Transverse colon (tissue), 4 donors: Measurements from ENCODE around the gene BOC. TPM values are rescaled to one million over a fixed set of nuclear protein-coding genes. Genes with fewer than 3 reads are reported as not detected.

Experiments
- DNase-seq: peaks from one replicate; pipeline ENCODE4 v3.0.0-alpha.2; 2019
- H3K27ac ChIP-seq, 4 donors: fragments of 200-600 bp; sonication (generic); 2 replicates each; pipeline ENCODE4 v1.5.1; 2016 to 2018; ENCODE audit warnings: inconsistent platforms in 4 of 4
- H3K27me3 ChIP-seq: fragments of 200-600 bp; sonication (generic); 2 replicates; pipeline ENCODE4 v1.5.1; 2017; ENCODE audit warnings: inconsistent platforms
- H3K36me3 ChIP-seq, 4 donors: fragments of 200-600 bp; sonication (generic); 2 replicates each; pipeline ENCODE4 v1.5.1; 2017 to 2019; ENCODE audit warnings: inconsistent platforms in 4 of 4
- H3K4me1 ChIP-seq, 4 donors: fragments of 200-600 bp; sonication (generic); 2 replicates each; pipeline ENCODE4 v1.5.1; 2017 to 2020; ENCODE audit warnings: inconsistent platforms in 4 of 4
- H3K4me3 ChIP-seq, 4 donors: fragments of 200-600 bp; sonication (generic); 1 replicate in 1 of 4; 2 replicates in 3 of 4; pipeline versions ENCODE4 v1.5.1 to v1.6.1; 2017 to 2019; ENCODE audit warnings: inconsistent platforms in 4 of 4
- H3K9me3 ChIP-seq, 2 donors: fragments of 200-600 bp; sonication (generic); 2 replicates each; pipeline ENCODE4 v1.5.1; 2017 to 2019; ENCODE audit warnings: inconsistent platforms in 2 of 2
- CTCF ChIP-seq, 5 experiments: fragments of 200-600 bp in 3 of 5; fragments of 450-650 bp in 2 of 5; sonication (generic) in 3 of 5; IDR thresholded peaks; 1 replicate in 2 of 5; 2 replicates in 3 of 5; pipeline ENCODE4 v1.5.1; 2016 to 2017; ENCODE audit warnings: antibody characterized with exemption in 5 of 5, inconsistent platforms in 3 of 5, mild to moderate bottlenecking in 2 of 5, moderate library complexity in 1 of 5
- EP300 ChIP-seq: sonication (generic); formaldehyde crosslinking; IDR thresholded peaks from one replicate; pipeline ENCODE4 v1.6.1; 2017; ENCODE audit warnings: antibody characterized with exemption, low read depth
- POLR2A ChIP-seq: fragments of 450-650 bp; IDR thresholded peaks from one replicate; pipeline ENCODE4 v1.6.1; 2016; ENCODE audit warnings: antibody characterized with exemption, mild to moderate bottlenecking, moderate library complexity
- POLR2AphosphoS5 ChIP-seq, 3 donors: sonication (generic); formaldehyde crosslinking; IDR thresholded peaks; one replicate each; pipeline ENCODE4 v1.6.1; 2016; ENCODE audit warnings: antibody characterized with exemption in 3 of 3
- WGBS, 2 donors: methylation state at CpG; one replicate each; pipeline ENCODE4 v1.1.5; 2018; ENCODE audit warnings: low coverage in 1 of 2; 5-methylcytosine and 5-hydroxymethylcytosine counted together
- in situ Hi-C, 4 donors: fragments of 200-750 bp; cut with MboI; loops; one replicate each; pipeline versions ENCODE4 v1.15.0 to v1.15.1; 2017; ENCODE audit warnings: low sequenced_read_pairs in 3 of 4, low pct_ligation_motif_present in 1 of 4, low pct_unique_long_range_greater_than_20kb in 1 of 4
- intact Hi-C: fragments of 100-400 bp; cut with DNase I; formaldehyde crosslinking; loops from one replicate; pipeline ENCODE4 v1.15.1; 2023; ENCODE audit warnings: low total_unique reads
- total RNA-seq, 4 donors: library from RNA; depleted of rRNA; stranded (reverse); fragments of >200 nt; gene quantifications; one replicate each; pipeline ENCODE4 v1.1.0, GENCODE V29; 2016

BOC gene
- total RNA-seq, 4 donors from 2014 or later = 15.2 to 77.4 (median 45.4) TPM

DNA sequence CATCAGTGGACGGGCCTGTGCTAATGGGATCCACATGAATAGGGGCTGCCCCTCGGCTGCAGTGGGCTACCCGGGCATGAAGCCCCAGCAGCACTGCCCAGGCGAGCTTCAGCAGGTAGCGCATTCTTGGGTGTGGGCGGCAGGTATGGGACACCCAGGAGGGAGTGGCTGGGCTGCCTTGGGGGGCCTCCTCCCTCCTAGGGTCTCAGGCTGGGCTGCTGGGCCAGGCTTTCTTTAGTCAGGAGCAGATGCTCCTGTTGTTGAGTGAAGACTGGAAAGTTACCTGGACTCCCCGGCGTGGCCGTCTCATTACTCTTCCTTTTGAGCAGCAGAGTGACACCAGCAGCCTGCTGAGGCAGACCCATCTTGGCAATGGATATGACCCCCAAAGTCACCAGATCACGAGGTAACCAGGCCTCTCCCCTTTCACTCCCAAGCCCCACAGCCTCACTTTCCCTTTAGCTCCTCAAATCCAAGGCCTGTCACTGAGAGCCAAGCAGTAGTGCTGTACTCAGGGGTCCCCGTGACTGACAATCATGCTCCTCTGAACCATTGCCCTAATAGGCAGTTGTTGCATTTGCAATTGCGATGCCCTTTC is 73.2 kb downstream of the BOC start:
- no peak for DNase-seq
- TF ChIP-seq CTCF (IDR thresholded peaks at IDR 0.05) (no peak), POLR2A (no peak), POLR2AphosphoS5 (IDR thresholded peaks at IDR 0.05) (no peak), EP300 (no peak)
- H3K4me3 ChIP-seq = no peak overlapping the region
- H3K9me3 ChIP-seq = no peaks in the 10 kb centered on the region
- peak overlapping the region in 1 of 4 donors; percentile 35 for H3K27ac ChIP-seq
- intact Hi-C loops (loop anchor here (5.0 to 10.0 kb wide), 3 partner anchors 72 to 340 kb away; partner anchors contain the start of gene BOC), in situ Hi-C loops (loop anchor here (5.0 to 25.0 kb wide), 4 partner anchors 150 to 647 kb away; partner anchors contain the start of gene CCDC80 (in 1 of the 4))
- 92% methylated on average over 9 of the region's 12 CpGs; no CpG with 5 or more reads in 1 of the 2 donors for WGBS, 2 donors
- H3K36me3 ChIP-seq = no peaks in the 10 kb centered on the region
- H3K4me1 ChIP-seq = peaks cover 0 to 8% (median 3%) of the 10 kb centered on the region in 4 donors
- H3K27me3 ChIP-seq = no peaks in the 10 kb centered on the region

DNA sequence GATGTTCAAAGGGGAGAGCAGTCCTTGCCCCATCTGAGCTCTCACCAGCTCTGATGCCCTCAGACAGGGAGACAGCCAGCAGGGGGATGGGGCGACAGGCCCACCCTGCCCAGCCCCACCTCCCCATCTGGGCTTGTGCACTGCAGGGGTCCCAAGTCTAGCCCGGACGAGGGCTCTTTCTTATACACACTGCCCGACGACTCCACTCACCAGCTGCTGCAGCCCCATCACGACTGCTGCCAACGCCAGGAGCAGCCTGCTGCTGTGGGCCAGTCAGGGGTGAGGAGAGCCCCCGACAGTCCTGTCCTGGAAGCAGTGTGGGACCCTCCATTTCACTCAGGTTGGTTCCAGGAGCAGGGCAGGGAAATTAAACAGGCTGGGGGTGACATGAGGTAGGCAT is 73.9 kb downstream of the BOC start:
- in situ Hi-C loops (loop anchor here (5.0 to 25.0 kb wide), 4 partner anchors 150 to 648 kb away; partner anchors contain the start of gene CCDC80 (in 1 of the 4)), intact Hi-C loops (loop anchor here (5.0 to 10.0 kb wide), 3 partner anchors 73 to 340 kb away; partner anchors contain the start of gene BOC)
- no peak overlapping the region for H3K4me3 ChIP-seq
- no peak for DNase-seq
- no peak for TF ChIP-seq EP300
- TF ChIP-seq CTCF (IDR thresholded peaks at IDR 0.05) = no peak
- TF ChIP-seq POLR2AphosphoS5 (IDR thresholded peaks at IDR 0.05) = no peak
- no peak for TF ChIP-seq POLR2A
- WGBS, 2 donors = 88% methylated on average over 8 of the region's 8 CpGs; no CpG with 5 or more reads in 1 of the 2 donors
- H3K27ac ChIP-seq = peak overlapping the region in 2 of 4 donors; percentile 27 to 35
- no peaks in the 10 kb centered on the region for H3K27me3 ChIP-seq
- no peaks in the 10 kb centered on the region for H3K9me3 ChIP-seq
- H3K4me1 ChIP-seq = peaks cover 0 to 8% (median 3%) of the 10 kb centered on the region in 4 donors
- no peaks in the 10 kb centered on the region for H3K36me3 ChIP-seq

- Histone ChIP-seq H3K4me3 (no peak overlapping the region), H3K36me3 (no peaks in the 10 kb centered on the region), H3K4me1 (peaks cover 0 to 8% (median 3%) of the 10 kb centered on the region in 4 donors), H3K9me3 (no peaks in the 10 kb centered on the region), H3K27ac (peak overlapping the region in 3 of 4 donors; percentile 45 to 72 (median 65)), H3K27me3 (no peaks in the 10 kb centered on the region)
- intact Hi-C loops = loop anchor here (5.0 to 10.0 kb wide), 3 partner anchors 73 to 339 kb away; partner anchors contain the start of gene BOC
- in situ Hi-C loops = loop anchor here (5.0 to 25.0 kb wide), 4 partner anchors 151 to 648 kb away; partner anchors contain the start of gene CCDC80 (in 1 of the 4)
- no peak for DNase-seq
- TF ChIP-seq CTCF (IDR thresholded peaks at IDR 0.05) (no peak), POLR2A (no peak), EP300 (no peak), POLR2AphosphoS5 (IDR thresholded peaks at IDR 0.05) (no peak)
- WGBS, 2 donors = 83 to 97% methylated on average over 2 to 3 of the region's 3 CpGs
These were observed 74.4 kb downstream of the BOC start for GRCh38 chr3:113285741-113286140.

- H3K4me3 ChIP-seq = no peak overlapping the region
- no peaks in the 10 kb centered on the region for H3K36me3 ChIP-seq
- in situ Hi-C loops = loop anchor here (5.0 to 25.0 kb wide), 4 partner anchors 152 to 649 kb away; partner anchors contain the start of gene CCDC80 (in 1 of the 4)
- no peak for DNase-seq
- H3K4me1 ChIP-seq = peaks cover 0 to 8% (median 3%) of the 10 kb centered on the region in 4 donors
- H3K9me3 ChIP-seq = no peaks in the 10 kb centered on the region
- peak overlapping the region in 3 of 4 donors; percentile 45 to 72 (median 65) for H3K27ac ChIP-seq
- H3K27me3 ChIP-seq = no peaks in the 10 kb centered on the region
- intact Hi-C loops = loop anchor here (5.0 to 10.0 kb wide), 3 partner anchors 74 to 338 kb away; partner anchors contain the start of gene BOC
- TF ChIP-seq CTCF (IDR thresholded peaks at IDR 0.05) (no peak), POLR2A (no peak), POLR2AphosphoS5 (IDR thresholded peaks at IDR 0.05) (no peak), EP300 (no peak)
- 83 to 89% methylated on average over 3 to 6 of the region's 6 CpGs for WGBS, 2 donors
These were observed 75.2 kb downstream of the BOC start for GRCh38 chr3:113286524-113286923.
